RWPE2 (cell line): ENCODE results near the gene IGF2R.
"Not testable (repeated sequence)": the region's sequence is repeated elsewhere in the genome, so short reads cannot be mapped to it uniquely, and the experiment has no call there.

Experiments
- ATAC-seq: fragments of 200-7000 bp; cut with Tn5 transposase; 3 replicates; pipeline ENCODE4 v1.9.1; 2021; ENCODE audit warnings: low read depth
- DNase-seq: peaks from one replicate; pipeline ENCODE4 v3.0.0-alpha.2; 2020; ENCODE audit warnings: low spot score
- H3K27ac ChIP-seq: fragments of 450-650 bp; 2 replicates; pipeline ENCODE4 v1.5.1; 2017; ENCODE audit warnings: mild to moderate bottlenecking; ENCODE audit not compliant: poor library complexity, severe bottlenecking
- H3K27me3 ChIP-seq: fragments of 250-450 bp; sonication (Bioruptor Pico); 2 replicates; pipeline ENCODE4 v1.5.1; 2021; ENCODE audit warnings: mild to moderate bottlenecking, moderate library complexity; ENCODE audit not compliant: insufficient read depth, poor library complexity, severe bottlenecking
- H3K36me3 ChIP-seq: fragments of 250-450 bp; sonication (Bioruptor Pico); 2 replicates; pipeline ENCODE4 v1.5.1; 2020; ENCODE audit warnings: low read depth, mild to moderate bottlenecking, moderate library complexity
- H3K4me1 ChIP-seq: fragments of 250-450 bp; sonication (Bioruptor Pico); 2 replicates; pipeline ENCODE4 v1.5.1; 2021; ENCODE audit warnings: mild to moderate bottlenecking, moderate library complexity; ENCODE audit not compliant: insufficient read depth, poor library complexity, severe bottlenecking
- H3K4me3 ChIP-seq: fragments of 250-450 bp; sonication (Bioruptor Pico); 2 replicates; pipeline ENCODE4 v1.5.1; 2021; ENCODE audit warnings: mild to moderate bottlenecking, moderate library complexity; ENCODE audit not compliant: severe bottlenecking
- H3K9me3 ChIP-seq: fragments of 250-450 bp; sonication (Bioruptor Pico); 2 replicates; pipeline ENCODE4 v1.5.1; 2021; ENCODE audit warnings: mild to moderate bottlenecking, moderate library complexity; ENCODE audit not compliant: severe bottlenecking
- CTCF ChIP-seq: fragments of 450-650 bp; IDR thresholded peaks from one replicate; pipeline ENCODE4 v1.5.1; 2017; ENCODE audit warnings: mild to moderate bottlenecking, moderate library complexity; ENCODE audit not compliant: poor library complexity, severe bottlenecking

IGF2R gene

GRCh38 chr6:160122744-160123143 lies 153.9 kb downstream of the IGF2R start:
- TF ChIP-seq CTCF = no peak
- Histone ChIP-seq H3K4me3 (no peak overlapping the region), H3K27ac (no peak overlapping the region), H3K4me1 (no peaks in the 10 kb centered on the region), H3K36me3 (no peaks in the 10 kb centered on the region), H3K9me3 (no peaks in the 10 kb centered on the region), H3K27me3 (no peaks in the 10 kb centered on the region)
- ATAC-seq = no peak
- no peak for DNase-seq

GRCh38 chr6:160124007-160124406 lies 155.1 kb downstream of the IGF2R start:
- ATAC-seq (no peak), DNase-seq (no peak)
- Histone ChIP-seq H3K9me3 (no peaks in the 10 kb centered on the region), H3K4me3 (no peak overlapping the region), H3K4me1 (no peaks in the 10 kb centered on the region), H3K36me3 (no peaks in the 10 kb centered on the region), H3K27me3 (no peaks in the 10 kb centered on the region), H3K27ac (no peak overlapping the region)
- TF ChIP-seq CTCF = no peak

- no peaks in the 10 kb centered on the region for H3K36me3 ChIP-seq
- no peak for ATAC-seq
- no peaks in the 10 kb centered on the region for H3K4me1 ChIP-seq
- H3K4me3 ChIP-seq = no peak overlapping the region
- no peak for TF ChIP-seq CTCF
- H3K27ac ChIP-seq = no peak overlapping the region
- no peak for DNase-seq
- H3K27me3 ChIP-seq = no peaks in the 10 kb centered on the region
- no peaks in the 10 kb centered on the region for H3K9me3 ChIP-seq
Observed at GRCh38 chr6:160124605-160125004, 155.7 kb downstream of the IGF2R start.

GRCh38 chr6:160125105-160125504 lies 156.2 kb downstream of the IGF2R start:
- H3K9me3 ChIP-seq, ATAC-seq, DNase-seq, H3K36me3 ChIP-seq, H3K27ac ChIP-seq, H3K27me3 ChIP-seq, H3K4me3 ChIP-seq, H3K4me1 ChIP-seq: not testable (repeated sequence)

- Histone ChIP-seq H3K27ac (no peak overlapping the region), H3K27me3 (no peaks in the 10 kb centered on the region), H3K4me1 (no peaks in the 10 kb centered on the region), H3K36me3 (no peaks in the 10 kb centered on the region), H3K9me3 (no peaks in the 10 kb centered on the region), H3K4me3 (no peak overlapping the region)
- no peak for TF ChIP-seq CTCF
- no peak for ATAC-seq
- no peak for DNase-seq
Observed at GRCh38 chr6:160127270-160128124, 158.6 kb downstream of the IGF2R start.
